Heart left ventricle (tissue), 16 donors: ENCODE measurements around the gene VPS37B. TPM values are rescaled to one million over a fixed set of nuclear protein-coding genes. Genes with fewer than 3 reads are reported as not detected.

ENCODE experiments used
- ATAC-seq, 4 donors: fragments of 200-7000 bp; cut with Tn5 transposase; one replicate each; pipeline ENCODE4 v1.9.1; 2020 to 2022; ENCODE audit warnings: moderate library complexity in 4 of 4, mild to moderate bottlenecking in 3 of 4, moderate number of reproducible peaks in 1 of 4
- DNase-seq, 5 donors: peaks; one replicate each; pipeline ENCODE4 v3.0.0-alpha.2; 2020
- H3K27ac ChIP-seq, 12 donors: fragments of 200-600 bp; sonication (generic) in 4 of 12; one replicate each; pipeline versions ENCODE4 v1.5.0 to v1.8.0; 2016 to 2022; ENCODE audit warnings: mild to moderate bottlenecking in 2 of 12
- H3K27me3 ChIP-seq, 9 donors: fragments of 200-600 bp; sonication (generic) in 2 of 9; one replicate each; pipeline versions ENCODE4 v1.5.1 to v1.8.0; 2016 to 2022; ENCODE audit warnings: mild to moderate bottlenecking in 3 of 9
- H3K36me3 ChIP-seq, 9 donors: fragments of 200-600 bp; sonication (generic) in 2 of 9; one replicate each; pipeline versions ENCODE4 v1.5.0 to v1.8.0; 2018 to 2022; ENCODE audit warnings: mild to moderate bottlenecking in 2 of 9
- H3K4me1 ChIP-seq, 12 donors: fragments of 200-600 bp; sonication (generic) in 4 of 12; one replicate each; pipeline versions ENCODE4 v1.5.0 to v1.8.0; 2016 to 2022; ENCODE audit warnings: mild to moderate bottlenecking in 3 of 12
- H3K4me3 ChIP-seq, 12 donors: fragments of 200-600 bp; sonication (generic) in 4 of 12; one replicate each; pipeline versions ENCODE4 v1.5.0 to v1.8.0; 2017 to 2022; ENCODE audit warnings: mild to moderate bottlenecking in 9 of 12, moderate library complexity in 4 of 12
- H3K9me3 ChIP-seq, 12 donors: fragments of 200-600 bp; sonication (generic) in 4 of 12; one replicate each; pipeline versions ENCODE4 v1.5.0 to v1.8.0; 2016 to 2022; ENCODE audit warnings: mild to moderate bottlenecking in 1 of 12
- CTCF ChIP-seq, 12 donors: fragments of 200-600 bp; sonication (generic) in 4 of 12; IDR thresholded peaks; one replicate each; pipeline versions ENCODE4 v1.5.0 to v1.8.0; 2018 to 2022; ENCODE audit warnings: antibody characterized with exemption in 12 of 12, mild to moderate bottlenecking in 5 of 12
- POLR2A ChIP-seq, 2 donors: fragments of 450-650 bp; IDR thresholded peaks; one replicate each; pipeline ENCODE4 v1.6.1; 2017; ENCODE audit warnings: antibody characterized with exemption in 2 of 2, mild to moderate bottlenecking in 2 of 2, moderate library complexity in 2 of 2
- WGBS, 4 donors: extraction: QIAGEN DNeasy Blood & Tissue Kit in 2 of 4; methylation state at CpG; one replicate each; pipeline versions ENCODE4 v1.1.5 to v1.1.7; 2013 to 2018; 5-methylcytosine and 5-hydroxymethylcytosine counted together
- intact Hi-C, 10 donors: fragments of 100-400 bp; cut with DNase I; formaldehyde crosslinking; loops; one replicate each; pipeline versions ENCODE4 v1.11.1 to v1.14.2; 2022
- polyA plus RNA-seq, 2 donors: library from polyadenylated mRNA; stranded (reverse); fragments of 200-250 nt; gene quantifications; one replicate each; pipeline ENCODE4 v1.2.3, GENCODE V29; 2013
- total RNA-seq, 9 donors: library from RNA; depleted of rRNA in 2 of 9; stranded (reverse); fragments of >200 nt in 2 of 9; fragmentation: NEBNext Ultra II Directional in 3 of 9; extraction: Animal tissue kit (Norgen Biotek cat#: 25700) in 3 of 9; gene quantifications; one replicate each; pipeline versions ENCODE4 v1.1.0 to v1.2.4, GENCODE V29; 2016 to 2023
- donor health status: ischemic (EF 13 %, LVEDD 7.1; RV severe dilation, severe dysfunction).
- donor health status: healthy with polysubstance abuse.
- donor health status: DM: no; HTN: yes; CAD: no.
- donor health status: DM: no; HTN: no; CAD: no.
- donor health status: ischemic (EF 25% LVEDD 6.9; RV normal size, moderate dysfunction).
- donor health status: ischemic (EF 25% LVEDD 5.7; RV mildly dilated, moderate dysfunction).
- donor health status: healthy.
- donor health status: DM: yes; HTN: yes; CAD: no.
- donor health status: ischemic (EF 35%, LVEDD 5.7; RV mildly dilated, moderate dysfunction).
- donor health status: nonischemic (EF 11% LVEDD 7.7; RV severe dilation, severe dysfunction).
- donor health status: DM: yes; HTN: yes; CAD: no.
- donor health status: PGD.
- donor health status: ischemic (EF 29% LVEDD 5.4; RV normal size, mild dysfunction).
- donor health status: nonischemic (EF 23%, LVEDD 6.1; RV moderate dilation, normal function).

The VPS37B gene
- total and polyA plus RNA-seq, 11 donors: 14.5 to 51.2 (median 21.7) TPM

- Histone ChIP-seq H3K9me3 (no peaks in the 10 kb centered on the region), H3K4me3 (no peak overlapping the region), H3K36me3 (peaks cover 0 to 31% (median 6%) of the 10 kb centered on the region in 9 donors), H3K27me3 (no peaks in the 10 kb centered on the region), H3K27ac (no peak overlapping the region), H3K4me1 (peaks cover 0 to 38% (median 21%) of the 10 kb centered on the region in 12 donors)
- TF ChIP-seq CTCF (IDR thresholded peaks at IDR 0.05) (no peak), POLR2A (IDR thresholded peaks at IDR 0.05) (no peak)
- intact Hi-C loops: no loop called here
- no peak for ATAC-seq
- peak in 3 of 5 donors; percentile 21 to 61 (median 27) for DNase-seq
- 89 to 93% (median 91%) methylated on average over 20 to 22 of the region's 22 CpGs for WGBS, 4 donors
Observed at GRCh38 chr12:122858591-122859302, 37.2 kb downstream of the VPS37B start.

GRCh38 chr12:122858171-122858570, 37.8 kb downstream of the VPS37B start:
- Histone ChIP-seq H3K27ac (no peak overlapping the region), H3K27me3 (no peaks in the 10 kb centered on the region), H3K9me3 (no peaks in the 10 kb centered on the region), H3K36me3 (peaks cover 0 to 26% (median 6%) of the 10 kb centered on the region in 9 donors), H3K4me3 (no peak overlapping the region), H3K4me1 (peaks cover 0 to 39% (median 20%) of the 10 kb centered on the region in 12 donors)
- intact Hi-C loops: no loop called here
- WGBS, 4 donors: 80 to 91% (median 90%) methylated on average over 1 to 14 of the region's 14 CpGs; no CpG with 5 or more reads in 1 of the 4 donors
- no peak for ATAC-seq
- DNase-seq: peak in 2 of 5 donors; percentile 22 to 59
- TF ChIP-seq CTCF (IDR thresholded peaks at IDR 0.05) (no peak), POLR2A (IDR thresholded peaks at IDR 0.05) (no peak)

GRCh38 chr12:122856999-122857671, 38.8 kb downstream of the VPS37B start:
- intact Hi-C loops: no loop called here
- TF ChIP-seq CTCF (IDR thresholded peaks at IDR 0.05): no peak
- TF ChIP-seq POLR2A (IDR thresholded peaks at IDR 0.05): no peak
- WGBS, 4 donors: 91 to 92% (median 92%) methylated on average over 20 to 24 of the region's 24 CpGs

More at GRCh38 chr12:122856999-122857671, 38.8 kb downstream of the VPS37B start:
- ATAC-seq (no peak), DNase-seq (peak in 1 of 5 donors; percentile 54)
- H3K4me1 ChIP-seq: peaks cover 0 to 39% (median 21%) of the 10 kb centered on the region in 12 donors
- H3K36me3 ChIP-seq: peaks cover 0 to 26% (median 6%) of the 10 kb centered on the region in 9 donors
- H3K4me3 ChIP-seq: no peak overlapping the region
- H3K27ac ChIP-seq: no peak overlapping the region
- H3K9me3 ChIP-seq: no peaks in the 10 kb centered on the region
- no peaks in the 10 kb centered on the region for H3K27me3 ChIP-seq
